ENCODE results near the gene CADPS2.

The CADPS2 gene

DNA sequence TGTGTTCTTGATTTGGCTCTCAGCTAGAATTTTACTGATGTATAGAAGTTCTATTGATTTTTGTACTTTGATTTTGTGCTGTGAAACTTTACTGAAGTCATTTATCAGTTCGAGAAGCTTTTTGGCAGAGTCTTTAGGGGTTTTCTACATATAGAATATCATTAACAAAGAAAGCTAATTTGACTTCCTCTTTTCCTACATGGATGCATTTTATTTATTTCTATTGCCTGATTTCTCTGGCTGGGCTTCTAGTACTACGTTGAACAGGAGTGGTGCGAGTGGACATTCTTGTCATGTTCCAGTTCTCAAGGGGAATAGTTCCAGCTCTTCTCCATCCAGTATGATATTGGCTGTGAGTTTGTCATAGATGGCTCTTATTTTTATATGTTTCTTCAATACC lies 252.8 kb downstream of the CADPS2 start:
- DNase-seq (ENCODE audit: low spot score), result no peak
- ChIA-PET POLR2A (ENCODE audit: low non-redundant PET) (no interaction called here), CTCF (no interaction called here)
- no peak overlapping the region for H3K27ac ChIP-seq
- TF ChIP-seq, protein P1, sequence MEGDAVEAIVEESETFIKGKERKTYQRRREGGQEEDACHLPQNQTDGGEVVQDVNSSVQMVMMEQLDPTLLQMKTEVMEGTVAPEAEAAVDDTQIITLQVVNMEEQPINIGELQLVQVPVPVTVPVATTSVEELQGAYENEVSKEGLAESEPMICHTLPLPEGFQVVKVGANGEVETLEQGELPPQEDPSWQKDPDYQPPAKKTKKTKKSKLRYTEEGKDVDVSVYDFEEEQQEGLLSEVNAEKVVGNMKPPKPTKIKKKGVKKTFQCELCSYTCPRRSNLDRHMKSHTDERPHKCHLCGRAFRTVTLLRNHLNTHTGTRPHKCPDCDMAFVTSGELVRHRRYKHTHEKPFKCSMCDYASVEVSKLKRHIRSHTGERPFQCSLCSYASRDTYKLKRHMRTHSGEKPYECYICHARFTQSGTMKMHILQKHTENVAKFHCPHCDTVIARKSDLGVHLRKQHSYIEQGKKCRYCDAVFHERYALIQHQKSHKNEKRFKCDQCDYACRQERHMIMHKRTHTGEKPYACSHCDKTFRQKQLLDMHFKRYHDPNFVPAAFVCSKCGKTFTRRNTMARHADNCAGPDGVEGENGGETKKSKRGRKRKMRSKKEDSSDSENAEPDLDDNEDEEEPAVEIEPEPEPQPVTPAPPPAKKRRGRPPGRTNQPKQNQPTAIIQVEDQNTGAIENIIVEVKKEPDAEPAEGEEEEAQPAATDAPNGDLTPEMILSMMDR (conservative IDR thresholded peaks at IDR 0.05; ENCODE audit: low read depth), result no peak

DNA sequence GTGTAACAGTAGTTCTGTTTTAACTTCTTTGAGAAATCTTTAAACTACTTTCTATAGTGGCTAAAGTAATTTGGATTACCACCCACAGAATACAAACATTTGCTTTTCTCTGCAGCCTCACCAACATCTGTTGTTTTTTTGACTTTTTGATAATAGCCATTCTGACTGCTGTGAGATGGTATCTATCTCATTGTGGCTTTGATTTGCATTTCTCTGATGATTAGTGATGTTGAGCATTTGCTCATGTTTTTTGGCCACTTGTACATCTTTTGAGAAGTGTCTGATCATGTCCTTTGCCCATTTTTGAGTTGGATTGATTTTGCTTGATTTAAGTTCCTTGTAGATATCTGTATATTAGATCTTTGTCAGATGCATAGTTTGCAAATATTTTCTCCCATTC lies 254.0 kb downstream of the CADPS2 start:
- TF ChIP-seq, protein P1 (conservative IDR thresholded peaks at IDR 0.05; ENCODE audit: low read depth), result no peak
- DNase-seq (ENCODE audit: low spot score), result no peak
- H3K27ac ChIP-seq, result no peak overlapping the region
- POLR2A ChIA-PET (ENCODE audit: low non-redundant PET), result no interaction called here
- CTCF ChIA-PET, result no interaction called here

- POLR2A ChIA-PET (ENCODE audit: low non-redundant PET), result no interaction called here
- DNase-seq (ENCODE audit: low spot score), result no peak
- TF ChIP-seq, protein P1 (conservative IDR thresholded peaks at IDR 0.05; ENCODE audit: low read depth), result no peak
- CTCF ChIA-PET, result no interaction called here
- H3K27ac ChIP-seq, result no peak overlapping the region
Measured at GRCh38 chr7:122629412-122629953, 256.8 kb downstream of the CADPS2 start.

DNA sequence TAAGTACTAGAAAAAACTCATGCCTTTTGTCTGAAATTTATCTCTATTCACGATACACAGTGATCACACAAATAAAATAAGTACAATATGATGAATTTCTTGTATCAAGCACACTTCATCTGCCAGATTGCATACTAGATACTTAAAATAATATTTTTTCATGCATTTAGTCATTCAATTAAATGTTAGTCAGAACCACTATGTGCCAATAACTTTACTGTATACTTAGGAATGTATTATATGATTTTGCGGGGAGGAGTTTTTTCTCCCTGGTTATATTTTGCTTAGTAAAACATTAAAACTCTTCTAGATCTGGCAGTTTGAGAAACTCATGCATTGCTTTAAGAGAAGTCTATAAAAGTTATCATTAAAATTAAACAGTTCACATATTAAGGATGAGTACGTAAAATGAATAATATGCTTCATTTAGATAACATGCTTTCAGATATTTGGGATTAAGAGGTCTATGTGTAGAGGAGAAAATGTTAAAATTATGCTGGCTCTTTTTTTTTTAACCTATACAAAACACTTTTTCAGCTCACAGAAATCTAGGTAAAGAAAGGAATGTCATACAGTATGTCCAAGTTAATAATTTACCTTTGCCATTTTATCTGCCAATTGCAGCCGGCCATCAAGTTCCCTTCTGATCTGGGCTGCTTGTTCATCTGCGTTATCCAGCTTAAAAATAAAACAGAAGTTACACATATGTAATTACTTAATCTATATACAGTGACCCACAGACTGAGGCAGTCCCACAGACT lies 257.4 kb downstream of the CADPS2 start:
- TF ChIP-seq, protein P1 (conservative IDR thresholded peaks at IDR 0.05; ENCODE audit: low read depth), result no peak
- H3K27ac ChIP-seq, result no peak overlapping the region
- CTCF ChIA-PET, result no interaction called here
- POLR2A ChIA-PET (ENCODE audit: low non-redundant PET), result no interaction called here
- no peak for DNase-seq (ENCODE audit: low spot score)

- TF ChIP-seq, protein P1 (conservative IDR thresholded peaks at IDR 0.05; ENCODE audit: low read depth), result no peak
- H3K27ac ChIP-seq, result no peak overlapping the region
- ChIA-PET POLR2A (ENCODE audit: low non-redundant PET) (no interaction called here), CTCF (no interaction called here)
- DNase-seq (ENCODE audit: low spot score), result no peak
Measured at GRCh38 chr7:122626785-122627184, 259.5 kb downstream of the CADPS2 start.

DNA sequence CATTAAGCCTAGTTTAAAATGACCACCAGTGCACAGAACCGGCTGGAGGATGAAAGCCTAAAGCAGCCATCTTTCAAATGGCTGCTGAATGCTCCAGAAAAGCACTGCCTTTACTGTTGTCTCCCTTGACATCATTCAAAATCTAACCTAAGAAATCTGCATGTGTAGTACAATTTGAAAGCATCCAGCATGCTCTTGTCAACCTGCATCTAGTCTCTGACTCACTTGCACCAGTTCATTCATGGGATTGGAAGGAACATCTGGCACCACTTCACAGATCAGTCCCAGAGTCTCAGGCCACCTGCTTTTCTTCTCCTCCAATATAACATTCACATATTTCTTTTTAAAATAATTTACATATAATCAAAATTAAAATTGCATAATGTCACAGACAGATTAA lies 263.6 kb downstream of the CADPS2 start:
- POLR2A ChIA-PET (ENCODE audit: low non-redundant PET), result no interaction called here
- TF ChIP-seq, protein P1 (conservative IDR thresholded peaks at IDR 0.05; ENCODE audit: low read depth), result no peak
- DNase-seq (ENCODE audit: low spot score), result no peak
- no peak overlapping the region for H3K27ac ChIP-seq
- CTCF ChIA-PET, result no interaction called here
